Mesothelial cell of epicardium (in vitro differentiated cells): ENCODE results near the gene NCAPG2. TPM values are rescaled to one million over a fixed set of nuclear protein-coding genes. Genes with fewer than 3 reads are reported as not detected.
"Not testable (repeated sequence)": the region's sequence is repeated elsewhere in the genome, so short reads cannot be mapped to it uniquely, and the experiment has no call there.

Experiments used
- DNase-seq, 2 experiments: peaks; one replicate each; pipeline ENCODE4 v3.0.0; 2021; ENCODE audit warnings: low spot score in 2 of 2; ENCODE audit not compliant: unreplicated experiment in 2 of 2
- H3K27ac Mint-ChIP-seq: 2 replicates; pipeline ENCODE4 v1.8.0; 2021; ENCODE audit warnings: mixed read lengths
- H3K27me3 Mint-ChIP-seq: 2 replicates; pipeline ENCODE4 v1.8.0; 2021; ENCODE audit warnings: low read depth, mixed read lengths
- H3K36me3 Mint-ChIP-seq: 2 replicates; pipeline ENCODE4 v1.8.0; 2021; ENCODE audit warnings: mixed read lengths
- H3K4me1 Mint-ChIP-seq: 2 replicates; pipeline ENCODE4 v1.8.0; 2021; ENCODE audit warnings: mixed read lengths
- H3K4me3 Mint-ChIP-seq: 2 replicates; pipeline ENCODE4 v1.8.0; 2021; ENCODE audit warnings: mild to moderate bottlenecking, moderate library complexity, mixed read lengths
- H3K9me3 Mint-ChIP-seq: 2 replicates; pipeline ENCODE4 v1.8.0; 2021; ENCODE audit warnings: mixed read lengths
- total RNA-seq: library from RNA; stranded (reverse); gene quantifications from 3 replicates; pipeline ENCODE4 v1.2.1, GENCODE V29; 2021
- TF ChIP-seq, protein P1 (sequence below): fragments of 200-600 bp; sonication (generic); IDR thresholded peaks from one replicate; pipeline ENCODE4 v1.5.0; 2021; ENCODE audit warnings: antibody characterized with exemption; ENCODE audit not compliant: unreplicated experiment

NCAPG2 gene
- total RNA-seq, 1 donor from 2014 or later: 22.5 TPM

DNA sequence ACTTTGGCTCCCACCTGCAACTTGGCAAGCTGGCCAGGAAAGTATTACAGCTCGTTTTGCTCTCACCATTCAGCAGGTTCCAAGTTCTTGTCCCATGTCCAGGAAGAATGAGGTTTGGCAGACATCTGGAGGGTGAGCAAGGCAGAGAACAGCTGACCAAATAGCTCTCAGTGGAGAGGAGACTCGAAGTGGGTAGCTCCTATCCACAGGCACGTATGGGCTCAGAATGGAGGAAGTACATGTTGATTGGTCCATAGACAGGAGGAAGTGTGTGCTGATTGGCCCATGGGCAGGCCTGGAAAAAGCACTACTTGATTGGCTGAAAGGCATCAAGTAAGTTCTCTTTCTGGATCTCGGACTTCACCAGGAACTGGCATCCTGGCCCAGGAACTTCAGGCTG lies 3.0 kb upstream of the NCAPG2 start:
- TF ChIP-seq, protein P1, sequence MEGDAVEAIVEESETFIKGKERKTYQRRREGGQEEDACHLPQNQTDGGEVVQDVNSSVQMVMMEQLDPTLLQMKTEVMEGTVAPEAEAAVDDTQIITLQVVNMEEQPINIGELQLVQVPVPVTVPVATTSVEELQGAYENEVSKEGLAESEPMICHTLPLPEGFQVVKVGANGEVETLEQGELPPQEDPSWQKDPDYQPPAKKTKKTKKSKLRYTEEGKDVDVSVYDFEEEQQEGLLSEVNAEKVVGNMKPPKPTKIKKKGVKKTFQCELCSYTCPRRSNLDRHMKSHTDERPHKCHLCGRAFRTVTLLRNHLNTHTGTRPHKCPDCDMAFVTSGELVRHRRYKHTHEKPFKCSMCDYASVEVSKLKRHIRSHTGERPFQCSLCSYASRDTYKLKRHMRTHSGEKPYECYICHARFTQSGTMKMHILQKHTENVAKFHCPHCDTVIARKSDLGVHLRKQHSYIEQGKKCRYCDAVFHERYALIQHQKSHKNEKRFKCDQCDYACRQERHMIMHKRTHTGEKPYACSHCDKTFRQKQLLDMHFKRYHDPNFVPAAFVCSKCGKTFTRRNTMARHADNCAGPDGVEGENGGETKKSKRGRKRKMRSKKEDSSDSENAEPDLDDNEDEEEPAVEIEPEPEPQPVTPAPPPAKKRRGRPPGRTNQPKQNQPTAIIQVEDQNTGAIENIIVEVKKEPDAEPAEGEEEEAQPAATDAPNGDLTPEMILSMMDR: no peak
- peaks cover 3% of the 10 kb centered on the region for H3K9me3 Mint-ChIP-seq
- H3K27ac Mint-ChIP-seq: no peak overlapping the region
- no peaks in the 10 kb centered on the region for H3K27me3 Mint-ChIP-seq
- no peak for DNase-seq
- H3K36me3 Mint-ChIP-seq: peaks cover 3% of the 10 kb centered on the region
- peaks cover 18% of the 10 kb centered on the region for H3K4me1 Mint-ChIP-seq
- H3K4me3 Mint-ChIP-seq: no peak overlapping the region

DNA sequence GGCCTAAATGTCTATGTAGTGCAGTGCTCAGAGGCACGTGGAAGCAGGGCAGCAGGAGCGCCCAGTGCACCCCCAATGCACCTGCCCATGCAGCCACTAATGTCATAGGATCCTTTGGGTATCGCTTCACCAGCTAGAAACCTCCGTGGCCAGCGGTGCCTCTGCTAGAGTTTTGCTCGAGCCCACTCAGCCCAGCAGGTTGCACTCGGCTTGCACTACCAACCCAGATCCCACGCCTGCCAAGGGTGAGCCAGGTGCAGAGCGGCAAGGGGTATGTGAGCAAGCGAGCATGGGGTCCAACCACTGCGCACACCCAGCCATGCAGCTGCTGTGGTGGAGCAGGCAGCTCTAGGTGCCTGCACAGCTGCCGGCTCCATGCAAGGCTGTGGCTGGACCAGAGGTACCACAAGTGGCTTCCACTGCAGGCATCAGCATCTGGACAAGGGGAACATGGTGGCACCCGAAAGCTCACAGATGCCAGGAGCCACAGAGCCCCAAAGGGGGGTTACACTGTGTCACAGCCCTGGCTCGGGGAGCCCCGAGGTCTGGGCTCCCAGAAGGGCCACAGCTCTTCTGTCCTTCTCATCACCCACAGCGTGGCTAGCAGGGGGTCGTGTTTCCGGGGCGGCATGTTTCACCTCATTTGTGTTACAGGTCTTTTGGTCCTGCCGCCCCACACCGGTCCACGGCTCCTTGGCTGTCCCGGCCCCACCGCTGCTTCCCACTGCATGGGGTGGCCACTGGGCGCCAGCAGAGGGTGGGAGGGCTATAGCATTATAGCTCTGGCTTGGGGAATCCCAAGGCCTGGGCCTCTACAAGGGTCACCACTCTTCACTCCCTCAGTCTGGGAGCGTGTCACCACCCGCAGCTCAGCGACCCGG lies 2.3 kb upstream of the NCAPG2 start:
- Mint-ChIP-seq H3K4me1 (peaks cover 18% of the 10 kb centered on the region), H3K27ac (no peak overlapping the region), H3K9me3 (peaks cover 3% of the 10 kb centered on the region), H3K27me3 (no peaks in the 10 kb centered on the region), H3K4me3 (peak overlapping the region; percentile 56), H3K36me3 (peaks cover 3% of the 10 kb centered on the region)
- no peak for DNase-seq
- TF ChIP-seq, protein P1: no peak

DNA sequence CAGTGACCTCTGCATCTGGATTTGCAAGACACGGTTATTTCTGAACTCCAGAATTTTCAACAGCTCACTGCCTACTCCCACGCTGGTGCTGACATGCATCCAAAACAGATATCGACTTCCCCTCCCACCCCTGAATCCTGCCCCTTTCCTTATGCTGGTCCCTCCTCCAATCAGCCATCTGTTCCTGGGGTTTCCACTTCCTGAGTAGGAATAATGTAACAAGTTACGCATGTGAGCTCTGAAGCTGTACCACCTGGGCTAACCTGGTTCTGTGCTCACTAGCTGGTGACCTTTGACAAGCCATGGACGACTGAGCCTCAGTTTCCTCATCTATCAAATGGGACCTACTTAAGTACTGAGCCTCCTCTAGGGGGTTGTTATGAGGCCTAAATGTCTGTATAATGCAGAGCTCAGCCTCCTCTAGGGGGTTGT lies 1.7 kb upstream of the NCAPG2 start:
- Mint-ChIP-seq H3K4me1 (peaks cover 18% of the 10 kb centered on the region), H3K9me3 (peaks cover 3% of the 10 kb centered on the region), H3K27me3 (no peaks in the 10 kb centered on the region), H3K4me3 (peak overlapping the region; percentile 56), H3K27ac (no peak overlapping the region), H3K36me3 (peaks cover 3% of the 10 kb centered on the region)
- no peak for DNase-seq
- TF ChIP-seq, protein P1: no peak

DNA sequence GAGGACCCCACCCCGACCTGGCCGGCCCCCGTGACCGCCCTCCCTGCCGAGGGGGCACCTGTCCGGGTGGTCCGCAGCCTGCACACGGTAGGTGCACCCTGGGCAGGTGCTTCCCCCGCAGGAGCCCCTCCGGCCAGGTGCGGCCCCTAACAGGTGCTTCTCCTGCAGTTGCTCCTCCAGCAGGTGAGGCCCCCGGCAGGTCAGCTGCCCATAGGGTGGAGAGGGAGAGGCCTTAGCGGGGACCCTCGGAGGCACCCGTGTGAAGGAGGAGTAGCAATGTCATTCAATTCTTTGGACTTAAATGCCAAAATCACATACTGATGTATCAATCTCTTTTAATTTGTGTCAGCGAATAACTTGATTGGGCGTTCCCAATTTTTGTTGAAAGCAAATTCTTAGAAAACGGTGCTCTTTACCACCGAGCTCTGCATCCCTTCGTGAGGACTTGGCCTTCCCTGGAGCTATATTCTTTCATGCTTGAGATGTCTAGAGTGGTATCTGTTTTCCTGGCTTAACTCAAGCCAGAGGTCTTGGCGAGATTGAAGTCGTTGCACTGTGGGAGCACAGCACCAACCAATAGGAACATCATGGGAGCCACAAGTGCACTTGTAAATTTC lies 738 bp upstream of the NCAPG2 start:
- Mint-ChIP-seq H3K27me3 (no peaks in the 10 kb centered on the region), H3K9me3 (peaks cover 3% of the 10 kb centered on the region), H3K4me3 (peak overlapping the region; percentile 64), H3K4me1 (peaks cover 18% of the 10 kb centered on the region), H3K27ac (peak overlapping the region; percentile 64), H3K36me3 (peaks cover 3% of the 10 kb centered on the region)
- DNase-seq: no peak
- TF ChIP-seq, protein P1: no peak

DNA sequence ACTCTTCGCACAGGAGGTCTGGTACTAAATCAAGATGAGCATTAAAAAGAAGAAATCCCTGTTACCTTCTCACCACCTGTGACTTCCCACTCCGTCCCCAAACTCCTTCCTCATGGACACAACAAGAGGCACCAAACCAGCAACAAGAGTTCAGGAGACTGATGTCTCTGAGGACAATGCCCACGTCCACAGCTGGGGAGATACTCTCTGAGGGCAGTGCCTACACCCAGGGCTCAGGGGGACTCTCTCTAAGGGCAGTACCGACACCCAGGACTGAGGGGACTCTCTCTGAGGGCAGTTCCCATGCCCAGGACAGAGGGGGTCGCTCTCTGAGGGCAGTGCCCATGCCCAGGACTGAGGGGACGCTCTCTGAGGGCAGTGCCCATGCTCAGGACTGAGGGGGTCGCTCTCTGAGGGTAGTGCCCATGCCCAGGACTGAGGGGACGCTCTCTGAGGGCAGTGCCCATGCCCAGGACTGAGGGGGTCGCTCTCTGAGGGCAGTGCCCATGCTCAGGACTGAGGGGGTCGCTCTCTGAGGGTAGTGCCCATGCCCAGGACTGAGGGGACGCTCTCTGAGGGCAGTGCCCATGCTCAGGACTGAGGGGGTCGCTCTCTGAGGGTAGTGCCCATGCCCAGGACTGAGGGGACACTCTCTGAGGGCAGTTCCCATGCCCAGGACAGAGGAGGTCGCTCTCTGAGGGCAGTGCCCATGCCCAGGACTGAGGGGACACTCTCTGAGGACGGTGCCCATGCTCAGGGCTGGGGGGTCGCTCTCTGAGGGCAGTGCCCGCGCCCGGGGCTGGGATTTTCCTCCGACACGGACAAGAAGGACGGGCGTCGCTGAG lies 703 bp downstream of the NCAPG2 start:
- not testable (repeated sequence) for H3K9me3 Mint-ChIP-seq, H3K36me3 Mint-ChIP-seq, H3K27me3 Mint-ChIP-seq, DNase-seq
- Mint-ChIP-seq H3K4me1 (peaks cover 18% of the 10 kb centered on the region), H3K27ac (peak overlapping the region; percentile 88), H3K4me3 (peak overlapping the region; percentile 66)
